SH-SY5Y (cell line): ENCODE results near the gene SLC39A7.

Experiments
- GATA2 ChIP-seq: IDR thresholded peaks from 2 replicates; pipeline ENCODE4 v1.6.1; 2011; ENCODE audit warnings: mild to moderate bottlenecking, low read depth, low read length
- GATA3 ChIP-seq: IDR thresholded peaks from 2 replicates; pipeline ENCODE4 v1.6.1; 2011; ENCODE audit warnings: low read depth, mild to moderate bottlenecking, low read length, moderate library complexity

- no peak for TF ChIP-seq GATA2
- no peak for TF ChIP-seq GATA3
These were observed 35.8 kb upstream of the SLC39A7 start for GRCh38 chr6:33164665-33165373.
